A549 treated with AZD2906 at 1 μM for 4 hours (cell line): ENCODE data around the gene UQCRHL. TPM values are rescaled to one million over a fixed set of nuclear protein-coding genes. Genes with fewer than 3 reads are reported as not detected.

Source experiments
- total RNA-seq: library from RNA; stranded (reverse); fragments of 200-300 nt; extraction: Qiagen RNA extraction; gene quantifications from 5 replicates; pipeline ENCODE4 v1.2.3, GENCODE V29; 2022

Gene UQCRHL
- total RNA-seq = 5.5 to 7.6 TPM (median 6.6 TPM) in 5 replicates

DNA sequence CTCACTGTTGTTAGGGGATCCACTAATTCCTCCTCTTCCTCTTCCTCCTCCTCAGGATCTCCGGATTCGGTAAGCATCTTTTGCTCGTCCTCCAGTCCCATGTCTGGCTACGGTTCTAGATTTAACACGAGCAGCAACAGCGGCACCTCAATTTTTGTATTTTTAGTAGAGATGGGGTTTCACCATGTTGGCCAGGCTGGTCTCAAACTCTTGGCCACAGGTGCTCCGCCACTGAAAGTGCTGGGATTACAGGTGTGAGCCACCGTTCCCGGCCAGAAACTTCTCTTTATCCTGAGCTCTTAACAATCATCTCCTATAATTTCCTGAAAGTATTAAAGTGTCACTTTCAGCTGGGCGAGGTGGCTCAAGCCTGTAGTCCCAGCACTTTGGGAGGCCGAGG is at the start of gene UQCRHL:
TSS of gene UQCRHL (minus strand) at position 101 of the 400 bp plus-strand sequence. CDS start at position 101, 0 bp downstream.

DNA sequence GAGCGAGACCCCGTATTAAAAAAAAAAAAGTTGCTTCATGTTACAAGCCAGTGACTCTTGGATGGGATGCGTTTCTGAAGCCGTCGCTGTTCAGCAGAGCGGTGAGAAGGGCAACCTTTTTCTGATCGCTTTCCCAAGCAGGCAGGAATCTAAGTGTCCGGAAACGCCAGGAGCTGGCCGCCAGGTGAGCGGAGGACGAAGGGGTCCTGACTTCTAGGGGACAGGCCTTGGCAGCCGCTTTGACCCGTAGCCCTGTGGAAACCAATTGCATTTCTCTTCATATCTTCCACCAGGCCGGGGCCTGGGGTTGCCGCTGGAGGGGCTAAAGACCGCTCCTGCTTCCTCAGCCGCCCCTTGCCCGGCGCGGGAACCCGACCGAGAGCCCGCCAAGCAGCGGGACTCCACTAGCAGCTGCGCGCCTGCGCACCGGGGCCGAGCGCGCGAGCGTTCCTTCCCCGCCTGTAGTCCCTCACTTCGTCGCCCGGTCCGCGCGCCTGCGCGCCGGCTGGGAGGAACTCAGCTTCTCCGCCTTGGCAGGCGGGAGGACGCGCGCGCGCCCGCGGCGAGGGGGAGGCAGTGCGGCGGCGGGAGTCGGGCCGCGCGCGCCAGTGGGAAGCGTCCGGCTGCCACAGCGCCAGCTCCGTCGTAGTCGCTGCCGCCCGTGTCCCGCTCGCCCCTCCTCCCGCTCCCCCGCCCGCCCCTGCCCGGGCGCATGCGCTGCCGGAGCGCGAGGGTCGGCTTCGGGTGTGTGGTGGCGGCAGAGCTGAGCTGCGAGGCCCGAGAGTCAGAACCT is 39.8 kb upstream of the UQCRHL start, which contains the start of gene SPEN:
TSS of gene SPEN (plus strand) at position 608 of the 793 bp plus-strand sequence. CDS start 361 bp downstream, outside the sequence.

DNA sequence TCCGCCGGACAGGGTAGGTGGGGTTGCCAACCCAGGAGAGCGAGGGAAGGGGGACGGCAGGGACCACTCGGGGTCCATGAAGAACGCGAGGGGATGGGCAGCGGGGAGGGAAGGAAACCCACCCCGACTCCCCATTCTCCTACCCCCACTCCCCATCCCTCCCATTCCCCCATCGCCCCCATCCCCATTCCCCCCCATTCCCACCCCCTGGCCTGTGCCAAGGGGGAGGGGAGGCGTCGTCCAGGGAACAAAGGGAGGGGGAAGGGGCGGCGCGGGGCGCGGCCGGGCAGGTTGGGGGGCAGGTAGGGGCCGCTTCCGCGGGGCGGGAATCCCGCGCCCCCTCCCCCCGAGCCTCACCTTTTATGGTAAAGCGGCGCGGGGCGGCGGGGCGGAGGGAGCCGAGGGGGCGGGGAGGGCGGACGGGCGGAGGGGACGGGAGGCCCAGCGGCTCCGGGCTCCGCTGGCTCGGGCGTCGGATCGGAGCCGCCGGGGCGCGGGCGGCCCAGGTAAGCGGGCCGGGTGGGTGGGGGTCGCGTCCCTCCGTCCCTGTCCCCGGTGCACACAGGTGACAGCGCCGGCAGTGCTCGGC is 49.0 kb downstream of the UQCRHL start, which contains the start of gene FBLIM1:
TSS of gene FBLIM1 (plus strand) at position 453 of the 589 bp plus-strand sequence. CDS start 6,189 bp downstream, outside the sequence.

Other genes starting within 250 kb of the UQCRHL start
- 6.0 to 7.2 TPM (median 6.7 TPM) in 5 replicates for gene AGMAT, start 222.6 kb downstream of the UQCRHL start, total RNA-seq
- gene DDI2, start 190.2 kb downstream of the UQCRHL start, total RNA-seq = 6.6 to 8.1 TPM (median 7.5 TPM) in 5 replicates
- 22.1 to 26.5 TPM (median 25.3 TPM) in 5 replicates for gene PLEKHM2, start 123.3 kb downstream of the UQCRHL start, total RNA-seq
- gene SLC25A34, start 71.4 kb downstream of the UQCRHL start, total RNA-seq = 0.08 to 0.43 TPM (median 0.18 TPM) in 5 replicates
- not detected in 5 replicates for gene TMEM82, start 65.2 kb downstream of the UQCRHL start, total RNA-seq
- gene FBLIM1, start 48.9 kb downstream of the UQCRHL start, total RNA-seq = 19.2 to 31.4 TPM (median 27.5 TPM) in 5 replicates
- gene SPEN, start 40.1 kb upstream of the UQCRHL start, total RNA-seq = 33.9 to 39.3 TPM (median 36.0 TPM) in 5 replicates
- gene ZBTB17, start 168.5 kb upstream of the UQCRHL start, total RNA-seq = 9.3 to 13.9 TPM (median 12.8 TPM) in 5 replicates
- gene SRARP, start 196.6 kb upstream of the UQCRHL start, total RNA-seq = 0.02 to 0.03 TPM in 2 of 5 replicates, not detected in the others
- 0.07 to 0.11 TPM (median 0.10 TPM) in 3 of 5 replicates, not detected in the others for gene HSPB7, start 210.4 kb upstream of the UQCRHL start, total RNA-seq
- 0.03 to 0.09 TPM (median 0.06 TPM) in 5 replicates for gene CLCNKA, start 214.4 kb upstream of the UQCRHL start, total RNA-seq
- 0.07 to 0.13 TPM (median 0.10 TPM) in 4 of 5 replicates, not detected in the other for gene CLCNKB, start 236.1 kb upstream of the UQCRHL start, total RNA-seq